GM23338 (cell line): ENCODE results near the gene NLRC5. TPM values are rescaled to one million over a fixed set of nuclear protein-coding genes. Genes with fewer than 3 reads are reported as not detected.

Source experiments
- ATAC-seq: fragments of 200-7000 bp; cut with Tn5 transposase; 3 replicates; pipeline ENCODE4 v1.9.1; 2020
- DNase-seq: peaks from one replicate; pipeline ENCODE4 v3.0.0-alpha.2; 2015; ENCODE audit warnings: low spot score
- H2AFZ ChIP-seq: fragments of 200-600 bp; sonication (generic); 2 replicates; pipeline ENCODE4 v1.8.0; 2016; ENCODE audit warnings: antibody characterized with exemption, mild to moderate bottlenecking, moderate library complexity
- H3F3A ChIP-seq: fragments of 200-600 bp; sonication (generic); replicated peaks from 2 replicates; pipeline ENCODE4 v1.8.0; 2017; ENCODE audit warnings: antibody characterized with exemption, mixed run types, low read depth
- H3K27ac ChIP-seq: fragments of 200-600 bp; sonication (generic); 2 replicates; pipeline ENCODE4 v1.6.1; 2016; ENCODE audit warnings: low read depth
- H3K27me3 ChIP-seq: fragments of 200-600 bp; sonication (generic); 2 replicates; pipeline ENCODE4 v1.8.0; 2016; ENCODE audit warnings: mild to moderate bottlenecking, mixed run types, moderate library complexity; ENCODE audit not compliant: insufficient read depth
- H3K36me3 ChIP-seq: fragments of 200-600 bp; sonication (generic); 2 replicates; pipeline ENCODE4 v1.8.0; 2016; ENCODE audit warnings: mild to moderate bottlenecking; ENCODE audit not compliant: insufficient read depth
- H3K4me1 ChIP-seq: fragments of 200-600 bp; sonication (generic); 2 replicates; pipeline ENCODE4 v1.8.0; 2016; ENCODE audit warnings: mild to moderate bottlenecking, moderate library complexity; ENCODE audit not compliant: insufficient read depth
- H3K4me2 ChIP-seq: fragments of 200-600 bp; sonication (generic); 2 replicates; pipeline ENCODE4 v1.7.1; 2017; ENCODE audit warnings: mixed run types
- H3K4me3 ChIP-seq: fragments of 200-600 bp; sonication (generic); 2 replicates; pipeline ENCODE4 v1.6.1; 2016; ENCODE audit warnings: mixed run types
- H3K79me2 ChIP-seq: fragments of 200-600 bp; sonication (generic); replicated peaks from 2 replicates; pipeline ENCODE4 v1.8.0; 2017; ENCODE audit warnings: mild to moderate bottlenecking; ENCODE audit not compliant: insufficient read depth
- H3K9me2 ChIP-seq: fragments of 200-600 bp; sonication (generic); 2 replicates; pipeline ENCODE4 v1.8.0; 2017; ENCODE audit not compliant: insufficient read depth
- H4K20me1 ChIP-seq: fragments of 200-600 bp; sonication (generic); replicated peaks from 2 replicates; pipeline ENCODE4 v1.8.0; 2017; ENCODE audit warnings: mild to moderate bottlenecking; ENCODE audit not compliant: insufficient read depth
- H3K27ac Mint-ChIP-seq: 2 replicates; pipeline ENCODE4 v1.8.0; 2020; ENCODE audit warnings: inconsistent platforms, mild to moderate bottlenecking, moderate library complexity, mixed read lengths
- H3K27me3 Mint-ChIP-seq: 3 replicates; pipeline ENCODE4 v1.8.0; 2022; ENCODE audit warnings: low read depth, mild to moderate bottlenecking, moderate library complexity, mixed read lengths, inconsistent platforms; ENCODE audit not compliant: insufficient read depth, poor library complexity
- H3K36me3 Mint-ChIP-seq: 3 replicates; pipeline ENCODE4 v1.8.0; 2021; ENCODE audit warnings: low read depth, mild to moderate bottlenecking, inconsistent platforms, moderate library complexity, mixed read lengths
- H3K4me1 Mint-ChIP-seq: 3 replicates; pipeline ENCODE4 v1.8.0; 2020; ENCODE audit warnings: mild to moderate bottlenecking, inconsistent platforms, mixed read lengths
- H3K4me3 Mint-ChIP-seq: 3 replicates; pipeline ENCODE4 v1.8.0; 2021; ENCODE audit warnings: moderate library complexity, mild to moderate bottlenecking, inconsistent platforms, mixed read lengths
- H3K9me3 Mint-ChIP-seq: 3 replicates; pipeline ENCODE4 v1.8.0; 2020; ENCODE audit warnings: moderate library complexity, mild to moderate bottlenecking, inconsistent platforms, mixed read lengths
- CREB1 ChIP-seq: fragments of 250-450 bp; sonication (Bioruptor Pico); IDR thresholded peaks from 2 replicates; pipeline ENCODE4 v1.5.0; 2020; ENCODE audit warnings: low read depth, mild to moderate bottlenecking, moderate library complexity
- EZH2 ChIP-seq: fragments of 200-600 bp; sonication (generic); IDR thresholded peaks from one replicate; pipeline ENCODE4 v1.8.0; 2017; ENCODE audit warnings: antibody characterized with exemption, mild to moderate bottlenecking, low read depth; ENCODE audit not compliant: unreplicated experiment
- EZH2phosphoT487 ChIP-seq: fragments of 200-600 bp; sonication (generic); IDR thresholded peaks from one replicate; pipeline ENCODE4 v1.8.1; 2018; ENCODE audit warnings: antibody characterized with exemption; ENCODE audit not compliant: unreplicated experiment
- JUNB ChIP-seq: IDR thresholded peaks from one replicate; pipeline ENCODE4 v1.6.1; 2016; ENCODE audit warnings: antibody characterized with exemption; ENCODE audit not compliant: unreplicated experiment
- NANOG ChIP-seq: IDR thresholded peaks from 2 replicates; pipeline ENCODE4 v1.6.1; 2016; ENCODE audit warnings: antibody characterized with exemption, borderline replicate concordance
- POLR2AphosphoS5 ChIP-seq: IDR thresholded peaks from 2 replicates; pipeline ENCODE4 v1.6.1; 2016; ENCODE audit warnings: antibody characterized with exemption, low read depth
- STAT1 ChIP-seq: IDR thresholded peaks from one replicate; pipeline ENCODE4 v1.6.1; 2016; ENCODE audit warnings: antibody characterized with exemption; ENCODE audit not compliant: unreplicated experiment
- ZNF114 ChIP-seq: fragments of 250-450 bp; sonication (Bioruptor Pico); IDR thresholded peaks from 2 replicates; pipeline ENCODE4 v1.5.0; 2020; ENCODE audit warnings: mild to moderate bottlenecking, moderate library complexity
- ZNF331 ChIP-seq: fragments of 250-450 bp; sonication (Bioruptor Pico); IDR thresholded peaks from 2 replicates; pipeline ENCODE4 v1.5.0; 2020; ENCODE audit warnings: low read depth, mild to moderate bottlenecking, moderate library complexity
- polyA plus RNA-seq: library from polyadenylated mRNA; unstranded; fragments of >200 nt; fragmentation: Nextera tagmentation; extraction: Ambion mirVana; gene quantifications from 2 replicates; pipeline ENCODE4 v1.2.1, GENCODE V29; 2016
- total RNA-seq: library from RNA; depleted of rRNA; stranded (reverse); fragments of >200 nt; shearing (Covaris generic); gene quantifications from 2 replicates; pipeline ENCODE4 v1.2.3, GENCODE V29; 2014
- TF ChIP-seq, protein P1 (sequence below), 2 experiments: fragments of 200-600 bp in 1 of 2; sonication (generic) in 1 of 2; conservative IDR thresholded peaks; 2 replicates each; pipeline versions ENCODE4 v1.5.1 to v1.6.1; 2016 to 2017; ENCODE audit warnings: antibody characterized with exemption in 2 of 2, low read depth in 2 of 2, mild to moderate bottlenecking in 2 of 2, moderate library complexity in 1 of 2
- TF ChIP-seq, protein P2 (sequence below): fragments of 250-450 bp; sonication (Bioruptor Pico); IDR thresholded peaks from 2 replicates; pipeline ENCODE4 v1.5.0; 2020; ENCODE audit warnings: mild to moderate bottlenecking, moderate library complexity
- TF ChIP-seq, protein P3 (sequence below): IDR thresholded peaks from one replicate; pipeline ENCODE4 v1.6.1; 2018; ENCODE audit warnings: antibody characterized with exemption; ENCODE audit not compliant: unreplicated experiment
- TF ChIP-seq, protein P4 (sequence below): IDR thresholded peaks from 2 replicates; pipeline ENCODE4 v1.6.1; 2016; ENCODE audit warnings: antibody characterized with exemption

Gene NLRC5
- total and polyA plus RNA-seq, 2 experiments from 2014 or later = 2.3 to 3.9 TPM

DNA sequence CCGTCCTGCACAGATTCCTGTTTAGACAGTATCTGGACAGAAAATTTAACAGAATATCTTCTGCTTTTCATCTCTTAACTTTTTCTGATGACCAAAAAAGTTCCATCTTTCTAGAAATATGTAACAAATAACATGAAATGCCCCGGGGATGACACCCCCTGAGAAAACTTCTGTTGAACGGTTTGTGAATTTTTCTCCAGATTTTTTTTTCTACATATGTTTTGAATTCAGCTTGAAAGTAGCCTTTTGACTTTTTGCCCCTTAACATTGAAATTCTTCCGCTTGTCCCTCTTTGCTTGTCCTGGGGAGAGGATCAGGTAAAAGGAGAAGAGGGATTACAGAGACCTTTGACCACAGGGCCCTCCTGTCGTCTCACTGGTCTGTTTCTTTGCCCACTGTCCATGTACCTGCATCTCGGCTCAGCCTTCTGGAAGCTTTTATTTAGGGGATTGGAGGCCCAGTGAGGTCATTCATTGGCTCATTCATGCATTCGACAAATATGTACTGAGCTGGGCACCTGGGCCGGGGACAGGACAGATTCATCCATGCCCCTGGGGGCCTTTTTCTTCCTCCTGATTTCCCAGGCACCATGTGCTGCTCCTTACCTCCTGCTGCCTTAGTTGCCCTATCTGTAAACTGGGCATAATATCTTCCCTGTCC, 83.4 kb downstream of the NLRC5 start:
- no peaks in the 10 kb centered on the region for H3K9me2 ChIP-seq
- TF ChIP-seq EZH2 = no peak
- TF ChIP-seq EZH2phosphoT487 = no peak
- TF ChIP-seq, protein P1, sequence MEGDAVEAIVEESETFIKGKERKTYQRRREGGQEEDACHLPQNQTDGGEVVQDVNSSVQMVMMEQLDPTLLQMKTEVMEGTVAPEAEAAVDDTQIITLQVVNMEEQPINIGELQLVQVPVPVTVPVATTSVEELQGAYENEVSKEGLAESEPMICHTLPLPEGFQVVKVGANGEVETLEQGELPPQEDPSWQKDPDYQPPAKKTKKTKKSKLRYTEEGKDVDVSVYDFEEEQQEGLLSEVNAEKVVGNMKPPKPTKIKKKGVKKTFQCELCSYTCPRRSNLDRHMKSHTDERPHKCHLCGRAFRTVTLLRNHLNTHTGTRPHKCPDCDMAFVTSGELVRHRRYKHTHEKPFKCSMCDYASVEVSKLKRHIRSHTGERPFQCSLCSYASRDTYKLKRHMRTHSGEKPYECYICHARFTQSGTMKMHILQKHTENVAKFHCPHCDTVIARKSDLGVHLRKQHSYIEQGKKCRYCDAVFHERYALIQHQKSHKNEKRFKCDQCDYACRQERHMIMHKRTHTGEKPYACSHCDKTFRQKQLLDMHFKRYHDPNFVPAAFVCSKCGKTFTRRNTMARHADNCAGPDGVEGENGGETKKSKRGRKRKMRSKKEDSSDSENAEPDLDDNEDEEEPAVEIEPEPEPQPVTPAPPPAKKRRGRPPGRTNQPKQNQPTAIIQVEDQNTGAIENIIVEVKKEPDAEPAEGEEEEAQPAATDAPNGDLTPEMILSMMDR (conservative IDR thresholded peaks at IDR 0.05; ENCODE audit: low read depth in 2 of 2) = no peak
- no peak for TF ChIP-seq POLR2AphosphoS5
- no peak for TF ChIP-seq ZNF114
- TF ChIP-seq, protein P2, sequence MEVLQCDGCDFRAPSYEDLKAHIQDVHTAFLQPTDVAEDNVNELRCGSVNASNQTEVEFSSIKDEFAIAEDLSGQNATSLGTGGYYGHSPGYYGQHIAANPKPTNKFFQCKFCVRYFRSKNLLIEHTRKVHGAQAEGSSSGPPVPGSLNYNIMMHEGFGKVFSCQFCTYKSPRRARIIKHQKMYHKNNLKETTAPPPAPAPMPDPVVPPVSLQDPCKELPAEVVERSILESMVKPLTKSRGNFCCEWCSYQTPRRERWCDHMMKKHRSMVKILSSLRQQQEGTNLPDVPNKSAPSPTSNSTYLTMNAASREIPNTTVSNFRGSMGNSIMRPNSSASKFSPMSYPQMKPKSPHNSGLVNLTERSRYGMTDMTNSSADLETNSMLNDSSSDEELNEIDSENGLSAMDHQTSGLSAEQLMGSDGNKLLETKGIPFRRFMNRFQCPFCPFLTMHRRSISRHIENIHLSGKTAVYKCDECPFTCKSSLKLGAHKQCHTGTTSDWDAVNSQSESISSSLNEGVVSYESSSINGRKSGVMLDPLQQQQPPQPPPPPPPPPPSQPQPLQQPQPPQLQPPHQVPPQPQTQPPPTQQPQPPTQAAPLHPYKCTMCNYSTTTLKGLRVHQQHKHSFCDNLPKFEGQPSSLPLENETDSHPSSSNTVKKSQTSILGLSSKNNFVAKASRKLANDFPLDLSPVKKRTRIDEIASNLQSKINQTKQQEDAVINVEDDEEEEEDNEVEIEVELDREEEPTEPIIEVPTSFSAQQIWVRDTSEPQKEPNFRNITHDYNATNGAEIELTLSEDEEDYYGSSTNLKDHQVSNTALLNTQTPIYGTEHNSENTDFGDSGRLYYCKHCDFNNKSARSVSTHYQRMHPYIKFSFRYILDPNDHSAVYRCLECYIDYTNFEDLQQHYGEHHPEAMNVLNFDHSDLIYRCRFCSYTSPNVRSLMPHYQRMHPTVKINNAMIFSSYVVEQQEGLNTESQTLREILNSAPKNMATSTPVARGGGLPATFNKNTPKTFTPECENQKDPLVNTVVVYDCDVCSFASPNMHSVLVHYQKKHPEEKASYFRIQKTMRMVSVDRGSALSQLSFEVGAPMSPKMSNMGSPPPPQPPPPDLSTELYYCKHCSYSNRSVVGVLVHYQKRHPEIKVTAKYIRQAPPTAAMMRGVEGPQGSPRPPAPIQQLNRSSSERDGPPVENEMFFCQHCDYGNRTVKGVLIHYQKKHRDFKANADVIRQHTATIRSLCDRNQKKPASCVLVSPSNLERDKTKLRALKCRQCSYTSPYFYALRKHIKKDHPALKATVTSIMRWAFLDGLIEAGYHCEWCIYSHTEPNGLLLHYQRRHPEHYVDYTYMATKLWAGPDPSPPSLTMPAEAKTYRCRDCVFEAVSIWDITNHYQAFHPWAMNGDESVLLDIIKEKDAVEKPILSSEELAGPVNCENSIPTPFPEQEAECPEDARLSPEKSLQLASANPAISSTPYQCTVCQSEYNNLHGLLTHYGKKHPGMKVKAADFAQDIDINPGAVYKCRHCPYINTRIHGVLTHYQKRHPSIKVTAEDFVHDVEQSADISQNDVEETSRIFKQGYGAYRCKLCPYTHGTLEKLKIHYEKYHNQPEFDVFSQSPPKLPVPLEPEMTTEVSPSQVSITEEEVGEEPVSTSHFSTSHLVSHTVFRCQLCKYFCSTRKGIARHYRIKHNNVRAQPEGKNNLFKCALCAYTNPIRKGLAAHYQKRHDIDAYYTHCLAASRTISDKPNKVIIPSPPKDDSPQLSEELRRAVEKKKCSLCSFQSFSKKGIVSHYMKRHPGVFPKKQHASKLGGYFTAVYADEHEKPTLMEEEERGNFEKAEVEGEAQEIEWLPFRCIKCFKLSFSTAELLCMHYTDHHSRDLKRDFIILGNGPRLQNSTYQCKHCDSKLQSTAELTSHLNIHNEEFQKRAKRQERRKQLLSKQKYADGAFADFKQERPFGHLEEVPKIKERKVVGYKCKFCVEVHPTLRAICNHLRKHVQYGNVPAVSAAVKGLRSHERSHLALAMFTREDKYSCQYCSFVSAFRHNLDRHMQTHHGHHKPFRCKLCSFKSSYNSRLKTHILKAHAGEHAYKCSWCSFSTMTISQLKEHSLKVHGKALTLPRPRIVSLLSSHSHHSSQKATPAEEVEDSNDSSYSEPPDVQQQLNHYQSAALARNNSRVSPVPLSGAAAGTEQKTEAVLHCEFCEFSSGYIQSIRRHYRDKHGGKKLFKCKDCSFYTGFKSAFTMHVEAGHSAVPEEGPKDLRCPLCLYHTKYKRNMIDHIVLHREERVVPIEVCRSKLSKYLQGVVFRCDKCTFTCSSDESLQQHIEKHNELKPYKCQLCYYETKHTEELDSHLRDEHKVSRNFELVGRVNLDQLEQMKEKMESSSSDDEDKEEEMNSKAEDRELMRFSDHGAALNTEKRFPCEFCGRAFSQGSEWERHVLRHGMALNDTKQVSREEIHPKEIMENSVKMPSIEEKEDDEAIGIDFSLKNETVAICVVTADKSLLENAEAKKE (CRISPR knock-in tag) = no peak
- no peak for TF ChIP-seq JUNB
- TF ChIP-seq, protein P3, sequence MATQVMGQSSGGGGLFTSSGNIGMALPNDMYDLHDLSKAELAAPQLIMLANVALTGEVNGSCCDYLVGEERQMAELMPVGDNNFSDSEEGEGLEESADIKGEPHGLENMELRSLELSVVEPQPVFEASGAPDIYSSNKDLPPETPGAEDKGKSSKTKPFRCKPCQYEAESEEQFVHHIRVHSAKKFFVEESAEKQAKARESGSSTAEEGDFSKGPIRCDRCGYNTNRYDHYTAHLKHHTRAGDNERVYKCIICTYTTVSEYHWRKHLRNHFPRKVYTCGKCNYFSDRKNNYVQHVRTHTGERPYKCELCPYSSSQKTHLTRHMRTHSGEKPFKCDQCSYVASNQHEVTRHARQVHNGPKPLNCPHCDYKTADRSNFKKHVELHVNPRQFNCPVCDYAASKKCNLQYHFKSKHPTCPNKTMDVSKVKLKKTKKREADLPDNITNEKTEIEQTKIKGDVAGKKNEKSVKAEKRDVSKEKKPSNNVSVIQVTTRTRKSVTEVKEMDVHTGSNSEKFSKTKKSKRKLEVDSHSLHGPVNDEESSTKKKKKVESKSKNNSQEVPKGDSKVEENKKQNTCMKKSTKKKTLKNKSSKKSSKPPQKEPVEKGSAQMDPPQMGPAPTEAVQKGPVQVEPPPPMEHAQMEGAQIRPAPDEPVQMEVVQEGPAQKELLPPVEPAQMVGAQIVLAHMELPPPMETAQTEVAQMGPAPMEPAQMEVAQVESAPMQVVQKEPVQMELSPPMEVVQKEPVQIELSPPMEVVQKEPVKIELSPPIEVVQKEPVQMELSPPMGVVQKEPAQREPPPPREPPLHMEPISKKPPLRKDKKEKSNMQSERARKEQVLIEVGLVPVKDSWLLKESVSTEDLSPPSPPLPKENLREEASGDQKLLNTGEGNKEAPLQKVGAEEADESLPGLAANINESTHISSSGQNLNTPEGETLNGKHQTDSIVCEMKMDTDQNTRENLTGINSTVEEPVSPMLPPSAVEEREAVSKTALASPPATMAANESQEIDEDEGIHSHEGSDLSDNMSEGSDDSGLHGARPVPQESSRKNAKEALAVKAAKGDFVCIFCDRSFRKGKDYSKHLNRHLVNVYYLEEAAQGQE = no peak
- no peak for TF ChIP-seq ZNF331 (CRISPR knock-in tag)
- TF ChIP-seq NANOG = no peak
- TF ChIP-seq CREB1 = no peak
- no peak for TF ChIP-seq STAT1
- TF ChIP-seq, protein P4, sequence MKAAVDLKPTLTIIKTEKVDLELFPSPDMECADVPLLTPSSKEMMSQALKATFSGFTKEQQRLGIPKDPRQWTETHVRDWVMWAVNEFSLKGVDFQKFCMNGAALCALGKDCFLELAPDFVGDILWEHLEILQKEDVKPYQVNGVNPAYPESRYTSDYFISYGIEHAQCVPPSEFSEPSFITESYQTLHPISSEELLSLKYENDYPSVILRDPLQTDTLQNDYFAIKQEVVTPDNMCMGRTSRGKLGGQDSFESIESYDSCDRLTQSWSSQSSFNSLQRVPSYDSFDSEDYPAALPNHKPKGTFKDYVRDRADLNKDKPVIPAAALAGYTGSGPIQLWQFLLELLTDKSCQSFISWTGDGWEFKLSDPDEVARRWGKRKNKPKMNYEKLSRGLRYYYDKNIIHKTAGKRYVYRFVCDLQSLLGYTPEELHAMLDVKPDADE = no peak
- DNase-seq (no peak), ATAC-seq (no peak)
- no peaks in the 10 kb centered on the region for H4K20me1 ChIP-seq
- no peak overlapping the region for H3K4me3 ChIP-seq
- no peak overlapping the region for H3K27ac ChIP-seq
- H3K4me2 ChIP-seq = no peak overlapping the region
- H2AFZ ChIP-seq = no peak overlapping the region
- Mint-ChIP-seq H3K4me1 (peaks cover 3% of the 10 kb centered on the region; the same call in 1 of the 3 replicates), H3K9me3 (no peaks in the 10 kb centered on the region), H3K27me3 (peaks cover 7% of the 10 kb centered on the region), H3K27ac (no peak overlapping the region), H3K4me3 (no peak overlapping the region), H3K36me3 (no peaks in the 10 kb centered on the region; the same call in 2 of the 3 replicates)
- 0 out of 2 replicates have a peak, but pooled peaks cover 6% of the 10 kb centered on the region for H3K4me1 ChIP-seq
- H3K79me2 ChIP-seq = no peaks in the 10 kb centered on the region
- H3K36me3 ChIP-seq = no peaks in the 10 kb centered on the region
- no peaks in the 10 kb centered on the region for H3K27me3 ChIP-seq
- H3F3A ChIP-seq = no peaks in the 10 kb centered on the region
